GM18907 (cell line): ENCODE results near the gene CHRNA1.

Experiments
- ATAC-seq: cut with Tn5 transposase; IDR thresholded peaks from one replicate; pipeline ENCODE4 v1.9.1; 2021; ENCODE audit warnings: mild to moderate bottlenecking, moderate library complexity; ENCODE audit not compliant: unreplicated experiment

The CHRNA1 gene

DNA sequence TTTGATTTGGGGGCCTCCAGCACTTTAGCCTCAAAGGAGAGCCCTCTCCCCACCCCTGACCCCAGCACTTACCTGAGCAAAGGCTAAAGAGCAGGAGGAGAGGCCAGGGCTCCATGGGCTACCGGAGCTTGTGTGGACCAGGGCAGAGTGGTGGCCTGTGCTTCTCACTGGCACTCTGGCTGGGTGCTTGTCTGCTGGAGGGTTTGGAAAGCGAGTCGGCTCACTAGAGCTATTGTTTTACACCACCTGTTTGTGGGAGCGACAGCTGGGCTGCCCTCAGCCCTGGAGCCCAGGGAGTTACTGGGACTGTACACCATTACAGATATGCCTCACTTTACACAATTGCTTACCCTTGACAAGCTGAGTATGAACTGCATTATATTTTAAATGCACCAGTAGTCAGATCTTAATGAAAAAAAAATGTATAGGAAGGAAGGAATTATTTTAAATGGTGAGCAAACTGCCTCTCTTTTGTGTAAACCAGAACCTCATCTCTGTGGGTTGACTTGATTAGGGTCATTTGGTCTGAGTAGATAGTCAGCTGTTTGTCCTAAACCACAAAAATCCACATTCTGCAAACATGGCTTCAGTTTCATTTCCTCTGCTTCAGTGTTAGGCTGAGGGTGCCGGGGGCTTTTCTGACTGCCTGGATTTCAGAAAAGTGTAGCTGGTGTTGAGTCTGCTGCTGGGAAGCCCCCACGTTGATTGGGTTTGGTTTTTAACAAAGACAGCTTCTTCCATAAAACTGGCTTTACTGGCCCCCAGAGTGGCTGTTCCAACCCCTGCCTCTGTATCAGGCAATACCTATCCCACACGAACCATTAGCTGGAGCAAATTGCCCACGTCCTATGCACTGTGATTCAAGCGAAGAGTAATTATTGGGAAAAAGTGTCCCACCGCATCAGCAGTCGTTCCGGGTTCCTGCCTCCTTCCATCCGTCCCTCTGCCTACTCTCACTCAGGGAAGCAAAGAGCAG, at the start of gene CHRNA1:
Gene CHRNA1 (minus strand): TSS at position 193 of the 976 bp plus-strand sequence. CDS start 78 bp downstream, at position 115.
- no peak for ATAC-seq

DNA sequence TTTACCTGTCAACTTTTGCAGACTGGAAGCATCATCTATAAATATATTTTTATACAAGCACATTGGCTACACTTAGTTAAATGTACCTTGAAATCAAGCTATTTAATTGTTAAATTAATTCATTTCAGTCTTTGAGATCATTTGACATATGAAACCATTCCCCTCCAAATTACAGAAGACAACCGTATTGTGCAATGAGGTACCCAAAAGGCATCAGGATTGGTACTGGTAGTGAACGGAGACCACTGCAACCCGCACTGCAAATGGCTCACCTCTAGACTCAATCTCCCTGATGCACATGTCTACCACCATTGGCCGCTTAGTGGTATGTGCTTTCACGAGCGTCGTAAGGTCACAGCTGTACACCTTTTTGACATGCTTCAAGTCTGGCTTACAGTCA, 47.8 kb upstream of the CHRNA1 start:
- no peak for ATAC-seq

DNA sequence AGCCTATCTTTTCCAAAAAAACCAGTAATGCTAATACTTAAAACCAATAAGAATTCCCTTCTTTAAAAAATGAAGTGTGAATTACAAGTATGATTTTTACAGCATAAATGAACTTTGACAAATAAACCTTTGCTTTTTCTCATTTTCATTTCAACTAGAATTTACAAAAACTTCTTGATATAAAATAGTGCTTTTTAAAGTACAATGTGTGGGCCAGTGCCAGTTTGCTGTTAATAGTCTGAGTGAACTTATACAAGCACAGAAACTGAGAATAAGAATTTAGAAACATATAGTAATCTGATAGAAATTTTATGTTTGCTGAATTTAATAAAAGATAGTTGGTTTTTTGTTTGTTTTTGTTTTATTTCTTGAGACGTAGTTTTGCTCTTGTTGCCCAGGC, 43.7 kb upstream of the CHRNA1 start:
- ATAC-seq, result no peak

DNA sequence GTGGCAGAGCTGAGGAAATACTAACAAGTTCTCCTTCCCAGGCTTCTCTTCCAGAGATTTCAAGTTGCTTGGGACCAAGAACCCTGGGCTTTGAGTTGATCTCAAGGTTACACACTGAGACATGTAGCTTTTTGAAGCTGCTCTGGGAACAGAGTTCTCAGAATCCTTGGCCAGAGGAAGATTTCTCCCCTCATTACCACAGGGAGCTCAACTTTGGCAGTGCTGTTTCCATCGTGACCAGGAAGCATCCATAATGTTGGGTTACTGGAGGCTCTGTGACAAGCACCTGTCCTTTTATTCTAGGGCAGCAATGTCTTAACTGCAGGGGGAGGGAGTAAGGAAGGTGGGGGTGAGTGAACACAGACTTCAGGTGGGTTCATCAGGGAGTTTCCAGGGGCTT, 41.5 kb upstream of the CHRNA1 start:
- ATAC-seq, result no peak

DNA sequence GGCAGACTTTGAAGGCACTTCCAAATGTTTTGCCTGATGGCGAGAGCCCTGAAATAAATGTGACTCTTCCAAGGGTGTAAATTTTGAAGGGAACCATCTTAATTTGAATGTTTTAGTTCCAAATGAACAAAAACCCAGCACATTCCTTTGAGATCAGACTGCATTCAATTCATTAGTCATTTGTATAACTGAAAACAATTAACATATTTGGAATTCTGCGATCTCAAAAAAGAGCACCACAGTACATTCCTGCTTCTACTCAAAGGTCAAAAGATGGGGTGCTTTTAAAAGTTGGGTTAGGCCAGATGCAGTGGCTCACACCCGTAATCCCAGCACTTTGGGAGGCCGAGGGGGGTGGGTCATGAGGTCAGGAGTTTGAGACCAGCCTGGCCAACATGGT, 38.2 kb upstream of the CHRNA1 start:
- no peak for ATAC-seq

DNA sequence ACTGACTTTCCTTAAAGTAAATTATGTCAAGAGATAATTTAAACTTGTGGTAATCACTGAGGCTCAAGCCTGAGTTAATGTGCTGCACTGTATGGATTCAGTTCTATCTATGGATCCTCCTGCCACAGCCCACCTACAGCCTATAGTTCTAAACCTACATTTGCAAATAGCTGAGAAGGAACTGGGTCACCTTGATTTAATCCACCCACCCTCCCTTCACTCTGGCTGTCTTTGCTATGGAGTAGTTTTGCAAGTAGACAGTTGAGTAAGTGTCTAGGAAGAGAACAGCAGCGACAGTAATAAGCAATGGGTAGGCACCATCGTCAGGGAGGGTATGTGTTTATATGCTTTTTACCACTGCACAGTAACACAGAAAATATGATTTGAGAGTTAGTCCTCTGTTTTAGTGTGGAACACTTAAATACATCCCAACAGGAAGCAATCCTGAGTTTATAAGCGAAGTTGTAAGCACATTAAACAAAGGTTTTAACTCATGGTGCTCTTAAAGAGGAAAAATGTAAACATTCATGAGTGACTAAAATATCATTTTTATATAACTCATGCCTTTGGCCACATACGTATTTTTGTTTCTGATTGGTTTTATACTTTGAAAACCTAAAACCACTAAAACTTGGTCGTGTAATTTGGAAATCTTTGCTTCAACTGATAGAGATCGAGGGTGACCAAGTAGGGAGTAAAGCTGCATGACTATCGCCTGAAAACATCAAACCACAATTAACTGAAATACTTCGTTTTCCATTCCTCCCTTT, 36.3 kb upstream of the CHRNA1 start:
- ATAC-seq, result no peak

DNA sequence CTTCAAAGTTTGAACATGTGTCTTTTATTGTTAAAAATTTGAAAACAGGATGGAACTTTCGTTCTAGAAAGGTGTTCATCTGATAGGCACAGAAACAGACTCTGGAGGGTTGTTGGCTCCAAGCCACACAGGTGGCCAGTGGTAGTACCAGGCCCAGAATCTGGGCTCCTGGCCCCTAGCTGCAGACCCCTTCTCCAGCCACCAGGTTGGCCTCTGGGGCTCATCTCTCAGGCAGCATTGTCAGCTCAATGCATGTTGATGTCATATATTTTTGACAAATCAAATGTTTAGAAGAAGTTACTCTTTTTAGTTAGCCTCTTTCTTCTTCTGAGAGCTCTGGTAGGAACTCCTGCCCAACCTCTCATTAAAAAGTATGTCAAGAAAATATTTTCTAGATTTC, 34.5 kb upstream of the CHRNA1 start:
- ATAC-seq, result no peak

DNA sequence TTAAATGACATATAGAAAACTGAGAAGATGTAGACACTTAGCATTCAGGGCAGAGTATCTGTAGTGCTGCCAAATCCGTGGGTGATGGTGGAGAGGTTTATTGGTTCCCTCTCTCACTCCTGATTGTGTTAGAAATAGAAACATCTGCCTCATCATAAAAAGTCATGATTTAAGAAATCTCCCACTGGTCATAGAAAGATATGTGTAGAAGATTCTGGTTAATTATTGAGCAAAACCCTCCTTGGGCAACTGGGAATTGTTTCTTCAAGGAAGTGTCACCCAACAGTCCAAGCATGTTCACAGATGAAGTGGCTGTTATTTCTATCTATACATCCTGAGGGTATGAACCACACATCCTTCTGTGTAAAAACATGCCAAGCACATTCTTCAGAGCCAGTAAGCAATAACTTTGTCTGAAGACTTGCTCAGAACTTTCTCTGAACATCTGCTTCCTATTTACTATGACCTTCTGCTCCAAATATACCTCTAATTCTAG, 33.6 kb upstream of the CHRNA1 start:
- no peak for ATAC-seq

DNA sequence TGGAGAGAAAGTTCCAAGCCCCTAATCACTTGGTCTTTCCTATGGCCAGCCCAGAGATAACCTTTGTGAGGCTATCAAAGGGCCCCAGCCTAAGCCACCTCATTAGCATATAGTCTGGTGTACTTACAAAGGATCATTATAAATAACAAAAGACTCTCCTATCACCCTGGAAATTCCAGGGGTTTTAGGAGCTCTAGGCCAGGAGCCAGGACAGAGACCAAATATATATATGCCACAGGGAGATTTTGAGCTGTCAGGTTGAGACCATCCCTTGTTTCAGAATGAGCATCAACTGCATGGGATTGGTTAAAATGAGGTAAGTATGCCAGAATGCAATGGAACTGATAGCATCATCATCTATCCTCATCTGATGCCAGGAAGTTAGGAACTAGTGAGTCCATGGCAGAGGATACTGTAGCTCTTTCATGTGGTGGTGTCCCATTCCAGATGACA, 32.1 kb upstream of the CHRNA1 start:
- ATAC-seq, result no peak

DNA sequence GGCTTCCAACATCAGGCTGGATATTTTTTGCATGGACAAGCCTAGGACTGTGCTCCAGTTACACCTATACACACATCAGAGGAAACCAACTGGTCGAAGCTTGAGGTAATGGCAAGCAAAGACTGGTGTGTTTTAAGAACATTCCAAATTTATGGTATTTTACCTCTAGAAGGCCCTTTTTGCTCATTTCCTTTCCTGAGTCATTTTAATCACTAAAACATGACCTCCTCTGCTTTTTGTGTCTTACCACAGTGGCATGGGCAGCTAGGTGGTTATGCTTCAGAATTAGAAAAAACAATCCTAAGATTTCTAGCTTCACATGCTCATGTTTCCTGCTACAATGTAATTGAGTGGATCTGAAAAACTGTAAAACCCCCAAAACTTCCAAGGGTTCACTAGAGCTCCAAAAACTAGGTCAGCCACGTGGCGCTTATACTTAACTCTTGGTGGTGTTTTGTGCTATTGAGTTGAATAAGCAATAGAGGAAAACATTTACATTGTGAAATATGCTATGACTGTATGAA, 30.6 kb upstream of the CHRNA1 start:
- no peak for ATAC-seq

DNA sequence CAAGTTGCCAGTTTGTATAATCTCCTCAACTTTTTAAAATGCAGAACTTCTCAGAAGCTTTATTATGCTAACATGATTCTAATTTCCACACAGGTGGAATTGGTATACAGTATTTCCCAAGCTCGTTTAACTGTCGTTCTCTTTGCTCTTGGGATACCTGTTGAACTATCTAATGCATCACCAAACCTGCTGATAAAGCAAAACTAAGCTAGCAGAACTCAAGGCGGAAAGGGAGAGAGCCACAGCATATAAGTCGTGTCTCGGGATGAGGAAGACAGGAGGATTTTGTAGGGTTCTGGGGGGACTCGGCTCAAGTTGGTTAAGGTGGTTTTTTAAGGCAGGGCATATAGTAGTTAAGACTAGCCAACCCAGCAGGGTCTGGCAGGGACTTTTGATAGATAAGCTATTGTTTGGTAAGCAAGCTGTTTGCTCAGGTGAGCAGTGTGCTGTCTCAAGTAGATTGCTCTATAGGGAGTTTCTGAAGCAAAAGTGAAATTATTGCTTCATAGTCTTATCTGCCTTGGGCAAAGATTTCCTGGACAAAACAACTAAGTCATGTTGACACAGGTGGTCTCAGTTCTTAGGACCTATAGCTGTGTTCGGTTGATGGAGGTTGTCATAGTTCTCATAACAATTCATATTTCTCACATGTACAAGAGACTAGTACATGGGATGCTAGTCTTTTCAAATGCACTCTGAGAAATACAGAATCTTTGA, 28.2 kb upstream of the CHRNA1 start:
- no peak for ATAC-seq

DNA sequence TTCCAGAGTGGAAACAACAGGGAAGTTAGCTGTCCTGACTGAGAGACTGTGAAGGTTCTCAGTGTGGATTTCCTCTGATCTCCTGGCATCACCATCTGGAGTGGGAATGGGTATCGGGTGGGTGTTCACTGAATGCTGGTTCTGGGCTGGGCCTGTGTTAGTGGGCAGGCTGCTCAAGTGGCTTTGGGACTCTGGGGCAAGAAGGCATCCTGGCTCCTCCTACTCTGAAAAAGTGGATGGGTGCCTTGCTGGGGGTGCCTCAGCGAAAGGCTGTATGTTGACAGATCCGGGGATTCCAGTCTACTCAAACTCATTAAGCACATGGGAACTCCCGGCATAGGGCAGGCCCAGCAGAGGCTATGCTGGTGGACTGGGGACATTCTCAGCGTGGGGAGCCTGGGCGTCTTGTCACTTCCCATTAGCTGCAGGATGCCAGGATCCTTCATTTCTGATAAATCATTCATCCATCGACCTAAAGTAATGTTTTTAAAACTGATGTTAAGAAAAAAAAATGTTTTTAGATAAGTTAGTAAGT, 27.5 kb upstream of the CHRNA1 start:
- ATAC-seq, result no peak

DNA sequence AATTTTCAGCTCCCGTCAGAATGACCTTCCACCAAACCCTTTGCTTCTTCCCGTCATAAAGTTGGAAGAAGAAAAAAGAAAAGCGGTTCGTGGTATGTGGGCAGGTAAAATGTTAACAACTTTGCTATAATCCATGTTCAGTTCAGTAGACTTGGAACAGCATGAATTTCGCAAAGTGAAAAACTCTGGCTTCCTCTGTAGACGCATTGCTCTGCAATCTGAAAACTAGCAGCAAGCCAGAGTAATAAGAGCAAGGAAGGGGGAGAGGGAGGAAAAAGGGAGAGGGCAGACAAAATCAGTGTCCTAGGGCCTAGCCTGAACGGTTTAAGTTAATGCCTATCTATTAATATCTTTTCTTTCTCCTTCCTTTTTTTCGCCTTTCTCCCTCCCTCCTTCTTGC, 26.7 kb upstream of the CHRNA1 start:
- no peak for ATAC-seq

DNA sequence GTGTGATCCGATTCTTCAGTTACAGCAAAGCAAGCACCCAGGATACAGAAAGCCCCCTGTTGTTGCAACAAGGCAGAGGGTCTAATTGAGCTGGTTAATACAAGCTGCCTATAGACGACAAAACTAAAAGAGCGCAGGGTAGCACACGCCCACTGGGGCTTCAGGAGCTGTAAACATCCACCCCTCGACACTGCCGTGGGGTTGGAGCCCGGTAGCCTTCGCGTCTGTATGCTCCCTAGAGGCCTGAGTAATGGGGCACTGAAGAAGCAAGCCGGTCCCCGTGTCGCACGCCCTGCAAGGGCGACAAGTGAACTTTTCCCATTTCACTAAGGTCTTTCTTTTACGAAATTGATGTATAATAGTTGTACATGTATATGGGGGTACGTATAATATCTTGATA, 24.7 kb upstream of the CHRNA1 start:
- no peak for ATAC-seq

DNA sequence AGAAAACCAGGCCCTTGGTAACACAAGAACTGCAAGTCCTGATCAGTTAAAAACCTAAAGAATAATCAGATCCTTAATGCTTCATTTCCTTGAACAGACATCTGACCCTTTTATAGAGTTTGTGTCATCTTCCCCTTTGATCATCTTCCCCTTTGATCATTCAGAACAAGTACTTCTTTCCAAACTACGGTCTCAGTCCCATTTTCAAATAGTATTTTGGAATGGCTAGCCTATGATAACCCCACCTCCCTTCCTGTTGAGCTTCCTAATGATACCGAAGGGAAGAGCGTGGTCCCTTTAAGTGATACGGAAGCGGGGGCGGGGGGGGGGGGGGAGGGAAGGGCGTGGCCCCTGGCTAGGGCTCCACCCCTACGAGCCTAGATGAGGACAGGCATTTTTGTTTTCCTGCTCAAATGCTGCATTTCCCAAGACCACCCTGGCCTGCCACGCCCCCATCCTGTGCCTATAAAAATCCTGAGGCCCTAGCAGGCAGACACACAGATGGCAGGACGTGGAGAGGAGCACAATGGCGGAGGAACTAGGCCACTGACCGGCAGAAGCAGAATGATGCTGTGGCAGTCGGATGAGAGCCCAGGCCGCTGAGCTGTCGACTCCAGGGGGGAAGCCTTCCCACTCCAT, 24.1 kb upstream of the CHRNA1 start:
- ATAC-seq, result no peak

DNA sequence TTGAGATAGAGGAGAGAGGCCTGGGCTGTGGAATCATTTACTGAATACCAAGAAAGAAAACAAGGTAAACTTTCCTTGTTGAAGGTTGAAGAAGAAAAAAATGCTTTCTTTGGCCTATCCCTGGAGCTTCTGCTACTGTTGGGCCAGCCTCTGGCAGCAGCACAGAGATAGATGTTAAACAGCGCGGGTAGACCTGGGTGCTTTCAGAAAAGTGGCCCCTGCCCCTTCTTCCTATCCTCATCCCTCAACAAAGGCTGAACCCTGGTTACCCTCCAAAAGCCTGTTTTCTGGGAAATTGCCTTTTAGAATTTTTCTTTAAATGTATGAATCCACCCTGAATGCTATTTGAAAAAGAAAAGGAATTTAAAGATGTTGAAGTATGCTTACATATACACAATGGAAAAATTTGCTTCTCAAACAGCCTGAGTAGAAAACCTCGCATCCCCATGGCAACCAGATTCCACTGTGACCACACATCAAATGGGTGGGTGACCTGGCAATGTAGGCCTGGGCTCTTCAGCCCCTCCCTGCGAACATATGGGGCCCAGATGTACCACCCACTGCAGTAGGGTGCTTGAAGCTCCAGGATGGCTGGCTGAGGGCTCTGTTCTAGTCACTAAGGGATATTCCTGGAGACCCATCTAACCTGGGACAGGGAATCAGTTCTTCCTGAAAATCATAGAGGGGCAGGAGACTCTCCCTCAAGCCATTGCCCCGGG, 23.4 kb upstream of the CHRNA1 start:
- ATAC-seq, result no peak

DNA sequence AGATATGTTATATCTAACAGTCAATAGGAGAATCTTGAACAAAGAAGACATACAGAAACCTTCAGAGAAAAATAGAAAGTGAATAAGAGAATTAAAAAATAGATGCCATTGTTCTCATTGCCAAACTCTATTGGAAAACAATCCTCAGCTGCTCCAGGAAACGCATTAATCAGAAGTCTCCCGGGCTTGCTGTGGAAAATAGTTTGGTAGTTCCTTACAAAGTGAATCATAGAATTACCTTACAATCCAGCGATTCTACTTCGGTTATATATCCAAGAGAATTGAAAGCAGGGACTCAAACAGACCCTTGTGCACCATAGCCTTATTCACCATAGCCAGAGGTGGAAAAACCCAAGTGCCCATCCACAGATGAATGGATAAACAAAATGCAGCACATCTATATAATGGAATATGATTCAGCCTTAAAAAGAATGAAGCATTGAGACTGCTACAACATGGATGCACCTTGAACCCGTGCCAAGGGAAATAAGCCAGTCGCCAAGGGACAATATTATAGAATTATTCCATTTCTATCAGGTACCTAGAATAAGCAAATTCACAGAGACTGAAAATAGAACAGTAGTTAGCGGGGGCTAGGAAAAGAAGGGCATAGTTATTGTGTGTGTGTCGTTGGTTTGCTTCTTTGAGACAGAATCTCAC, 21.9 kb upstream of the CHRNA1 start:
- ATAC-seq, result no peak

DNA sequence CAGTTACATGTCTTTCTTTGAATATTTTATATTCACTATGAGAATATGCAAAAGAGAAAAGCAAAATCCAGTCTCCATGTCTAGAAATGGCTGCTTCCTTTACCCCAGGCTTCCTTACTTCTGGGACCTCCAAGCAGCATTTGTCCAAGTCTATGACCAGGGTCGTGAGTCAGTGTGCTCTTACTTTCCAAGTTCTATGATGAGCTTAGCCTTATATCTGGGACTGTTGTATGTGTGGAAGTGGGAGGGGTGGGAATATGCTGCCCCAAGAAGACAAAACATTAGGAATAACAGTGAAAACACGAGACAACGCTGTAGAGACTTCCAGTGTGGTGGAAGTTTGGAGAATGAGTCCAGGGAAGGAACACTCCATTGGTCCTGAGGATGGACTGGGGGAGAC, 21.2 kb upstream of the CHRNA1 start:
- ATAC-seq, result no peak

DNA sequence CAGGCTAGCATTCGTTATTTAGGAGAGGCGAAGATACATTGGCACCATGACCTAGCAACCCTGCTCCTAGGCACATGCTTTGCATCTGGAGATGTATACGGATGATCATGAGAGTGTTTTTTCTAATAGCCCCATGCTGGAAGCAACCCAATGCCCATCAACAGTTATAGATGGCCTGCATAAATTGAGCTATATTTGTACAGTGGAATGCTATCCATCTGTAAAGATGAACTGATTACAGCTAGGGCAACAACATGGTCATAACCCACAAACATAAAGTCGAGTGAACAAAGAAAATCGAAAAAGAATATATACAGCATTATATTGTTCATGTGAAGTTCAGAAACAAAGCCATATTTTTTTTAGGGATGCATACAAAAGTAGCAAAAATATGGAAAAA, 20.6 kb upstream of the CHRNA1 start:
- ATAC-seq, result no peak
